HepG2 (cell line): Measurements from ENCODE around the gene PDLIM5. TPM values are rescaled to one million over a fixed set of nuclear protein-coding genes. Genes with fewer than 3 reads are reported as not detected.

Experiments
- ELK4 ChIP-seq: sonication (generic); formaldehyde crosslinking; IDR thresholded peaks from 2 replicates; pipeline ENCODE4 v1.9.0; 2021; ENCODE audit warnings: missing genetic modification reagents, borderline replicate concordance
- HBP1 ChIP-seq: IDR thresholded peaks from 2 replicates; pipeline ENCODE4 v1.6.1; 2016; ENCODE audit warnings: low read depth, control low read depth
- MAZ ChIP-seq, 2 experiments: sonication (generic) in 1 of 2; formaldehyde crosslinking in 1 of 2; IDR thresholded peaks; 2 replicates each; pipeline versions ENCODE4 v1.5.0 to v1.6.1; 2012 to 2020; ENCODE audit warnings: low read depth in 2 of 2, mild to moderate bottlenecking in 2 of 2, borderline replicate concordance in 1 of 2, improper control_type of control experiment in 1 of 2, low read length in 1 of 2, missing genetic modification reagents in 1 of 2, moderate library complexity in 1 of 2
- NCOR1 ChIP-seq: fragments of 200-600 bp; sonication (generic); IDR thresholded peaks from 2 replicates; pipeline ENCODE4 v1.7.0; 2017; ENCODE audit warnings: antibody characterized with exemption, low read length, borderline replicate concordance
- PHF20 ChIP-seq: sonication (generic); formaldehyde crosslinking; IDR thresholded peaks from 2 replicates; pipeline ENCODE4 v1.5.0; 2020; ENCODE audit warnings: mild to moderate bottlenecking, missing genetic modification reagents
- RELA ChIP-seq: sonication (generic); formaldehyde crosslinking; IDR thresholded peaks from 2 replicates; pipeline ENCODE4 v1.4.0; 2020; ENCODE audit warnings: missing genetic modification reagents
- SPEN ChIP-seq: sonication (generic); formaldehyde crosslinking; IDR thresholded peaks from 2 replicates; pipeline ENCODE4 v1.5.1; 2020; ENCODE audit warnings: low read depth, mild to moderate bottlenecking, missing genetic modification reagents
- ZBTB26 ChIP-seq: IDR thresholded peaks from 2 replicates; pipeline ENCODE4 v1.6.1; 2016; ENCODE audit warnings: missing compliant biosample characterization, missing genetic modification reagents, borderline replicate concordance
- ZNF251 ChIP-seq: sonication (generic); formaldehyde crosslinking; IDR thresholded peaks from 2 replicates; pipeline ENCODE4 v1.9.0; 2021; ENCODE audit warnings: mild to moderate bottlenecking, missing genetic modification reagents
- ZNF275 ChIP-seq: sonication (generic); formaldehyde crosslinking; IDR thresholded peaks from 2 replicates; pipeline ENCODE4 v1.8.0; 2022; ENCODE audit warnings: missing genetic modification reagents, mild to moderate bottlenecking, inconsistent platforms, borderline replicate concordance
- ZNF430 ChIP-seq: sonication (generic); formaldehyde crosslinking; IDR thresholded peaks from 2 replicates; pipeline ENCODE4 v1.9.0; 2021; ENCODE audit warnings: mild to moderate bottlenecking, missing genetic modification reagents
- polyA plus RNA-seq, 8 experiments: library from polyadenylated mRNA; depleted of rRNA in 3 of 8; stranded (reverse) in 7 of 8; unstranded in 1 of 8; fragments of >200 nt; fragmentation: Illumina TruSeq in 4 of 8; extraction: Trizol in 4 of 8; gene quantifications; 2 replicates each; pipeline versions ENCODE4 v1.2.1 to v1.2.3, GENCODE V29; 2011 to 2016; ENCODE audit warnings: low read depth in 4 of 8, missing spikeins in 1 of 8, mixed read lengths in 1 of 8; ENCODE audit not compliant: insufficient read depth in 1 of 8
- total RNA-seq, 5 experiments: library from RNA; depleted of rRNA; stranded (reverse); fragments of >200 nt; fragmentation: Illumina TruSeq; extraction: Trizol; gene quantifications; 2 replicates each; pipeline ENCODE4 v1.2.3, GENCODE V29; 2016; ENCODE audit warnings: low read depth in 1 of 5
- TF ChIP-seq, protein P1 (sequence below): sonication (generic); formaldehyde crosslinking; IDR thresholded peaks from 2 replicates; pipeline ENCODE4 v1.4.0; 2020; ENCODE audit warnings: low read depth, missing genetic modification reagents
- TF ChIP-seq, protein P2 (sequence below): sonication (generic); formaldehyde crosslinking; IDR thresholded peaks from 2 replicates; pipeline ENCODE4 v1.8.0; 2022; ENCODE audit warnings: mild to moderate bottlenecking, missing genetic modification reagents
- TF ChIP-seq, protein P3 (sequence below): sonication (generic); formaldehyde crosslinking; IDR thresholded peaks from 2 replicates; pipeline ENCODE4 v1.8.1; 2023; ENCODE audit warnings: mild to moderate bottlenecking, moderate library complexity, missing genetic modification reagents

The PDLIM5 gene
- total and polyA plus RNA-seq, 2 of the 13 experiments (the other 11 are each of a cell fraction or from before 2014, with no cell fraction given) = 52.8 to 119 TPM

GRCh38 chr4:94452476-94453371 lies 982 bp downstream of the PDLIM5 start (continued):
- peak; percentile 95; the same call in 1 of the 2 replicates for TF ChIP-seq ELK4 (CRISPR knock-in tag)
- no peak for TF ChIP-seq MAZ (IDR thresholded peaks at IDR 0.05; ENCODE audit: borderline replicate concordance, low read depth, low read length)
- no peak for TF ChIP-seq MAZ (CRISPR knock-in tag; IDR thresholded peaks at IDR 0.05; ENCODE audit: low read depth)
- TF ChIP-seq ZBTB26 (CRISPR knock-in tag) = no peak
- TF ChIP-seq, protein P1, sequence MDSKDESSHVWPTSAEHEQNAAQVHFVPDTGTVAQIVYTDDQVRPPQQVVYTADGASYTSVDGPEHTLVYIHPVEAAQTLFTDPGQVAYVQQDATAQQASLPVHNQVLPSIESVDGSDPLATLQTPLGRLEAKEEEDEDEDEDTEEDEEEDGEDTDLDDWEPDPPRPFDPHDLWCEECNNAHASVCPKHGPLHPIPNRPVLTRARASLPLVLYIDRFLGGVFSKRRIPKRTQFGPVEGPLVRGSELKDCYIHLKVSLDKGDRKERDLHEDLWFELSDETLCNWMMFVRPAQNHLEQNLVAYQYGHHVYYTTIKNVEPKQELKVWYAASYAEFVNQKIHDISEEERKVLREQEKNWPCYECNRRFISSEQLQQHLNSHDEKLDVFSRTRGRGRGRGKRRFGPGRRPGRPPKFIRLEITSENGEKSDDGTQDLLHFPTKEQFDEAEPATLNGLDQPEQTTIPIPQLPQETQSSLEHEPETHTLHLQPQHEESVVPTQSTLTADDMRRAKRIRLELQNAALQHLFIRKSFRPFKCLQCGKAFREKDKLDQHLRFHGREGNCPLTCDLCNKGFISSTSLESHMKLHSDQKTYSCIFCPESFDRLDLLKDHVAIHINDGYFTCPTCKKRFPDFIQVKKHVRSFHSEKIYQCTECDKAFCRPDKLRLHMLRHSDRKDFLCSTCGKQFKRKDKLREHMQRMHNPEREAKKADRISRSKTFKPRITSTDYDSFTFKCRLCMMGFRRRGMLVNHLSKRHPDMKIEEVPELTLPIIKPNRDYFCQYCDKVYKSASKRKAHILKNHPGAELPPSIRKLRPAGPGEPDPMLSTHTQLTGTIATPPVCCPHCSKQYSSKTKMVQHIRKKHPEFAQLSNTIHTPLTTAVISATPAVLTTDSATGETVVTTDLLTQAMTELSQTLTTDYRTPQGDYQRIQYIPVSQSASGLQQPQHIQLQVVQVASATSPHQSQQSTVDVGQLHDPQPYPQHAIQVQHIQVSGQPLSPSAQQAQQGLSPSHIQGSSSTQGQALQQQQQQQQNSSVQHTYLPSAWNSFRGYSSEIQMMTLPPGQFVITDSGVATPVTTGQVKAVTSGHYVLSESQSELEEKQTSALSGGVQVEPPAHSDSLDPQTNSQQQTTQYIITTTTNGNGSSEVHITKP = 0 out of 2 replicates have a peak, but pooled peaks have one; percentile 26
- TF ChIP-seq ZNF430 (CRISPR knock-in tag) = 0 out of 2 replicates have a peak, but pooled peaks have one; percentile 52
- TF ChIP-seq ZNF275 (CRISPR knock-in tag) = no peak
- TF ChIP-seq, protein P2, sequence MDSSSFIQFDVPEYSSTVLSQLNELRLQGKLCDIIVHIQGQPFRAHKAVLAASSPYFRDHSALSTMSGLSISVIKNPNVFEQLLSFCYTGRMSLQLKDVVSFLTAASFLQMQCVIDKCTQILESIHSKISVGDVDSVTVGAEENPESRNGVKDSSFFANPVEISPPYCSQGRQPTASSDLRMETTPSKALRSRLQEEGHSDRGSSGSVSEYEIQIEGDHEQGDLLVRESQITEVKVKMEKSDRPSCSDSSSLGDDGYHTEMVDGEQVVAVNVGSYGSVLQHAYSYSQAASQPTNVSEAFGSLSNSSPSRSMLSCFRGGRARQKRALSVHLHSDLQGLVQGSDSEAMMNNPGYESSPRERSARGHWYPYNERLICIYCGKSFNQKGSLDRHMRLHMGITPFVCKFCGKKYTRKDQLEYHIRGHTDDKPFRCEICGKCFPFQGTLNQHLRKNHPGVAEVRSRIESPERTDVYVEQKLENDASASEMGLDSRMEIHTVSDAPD (CRISPR knock-in tag) = no peak
- TF ChIP-seq, protein P3, sequence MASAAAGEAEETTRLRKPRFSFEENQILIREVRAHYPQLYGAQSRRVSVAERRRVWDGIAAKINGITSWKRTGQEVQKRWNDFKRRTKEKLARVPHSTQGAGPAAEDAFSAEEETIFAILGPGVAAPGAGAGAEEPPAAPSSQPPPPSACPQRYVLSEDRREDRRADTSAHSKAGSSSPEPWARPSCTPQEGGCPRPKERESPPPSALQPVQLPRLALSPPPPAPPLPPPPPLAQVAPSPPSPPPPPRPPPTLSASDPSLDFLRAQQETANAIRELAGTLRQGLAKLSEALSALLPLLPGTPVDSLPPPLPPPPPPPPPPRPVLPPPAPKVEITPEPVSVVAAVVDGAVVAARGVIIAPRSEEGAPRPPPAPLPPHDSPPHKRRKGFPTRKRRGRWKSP (CRISPR knock-in tag) = 0 out of 2 replicates have a peak, but pooled peaks have one; percentile 25
- TF ChIP-seq RELA = no peak
- TF ChIP-seq SPEN = 0 out of 2 replicates have a peak, but pooled peaks have one; percentile 8
- TF ChIP-seq ZNF251 (CRISPR knock-in tag) = no peak
- TF ChIP-seq NCOR1 = peak; percentile 4; the same call in 1 of the 2 replicates
- 0 out of 2 replicates have a peak, but pooled peaks have one; percentile 17 for TF ChIP-seq HBP1 (CRISPR knock-in tag)
- TF ChIP-seq PHF20 = no peak
